ENCODE measurements around the gene ATRAID. TPM values are rescaled to one million over a fixed set of nuclear protein-coding genes. Genes with fewer than 3 reads are reported as not detected.

ATRAID gene
- total RNA-seq, 2 donors from 2014 or later: 59.3 to 59.9 TPM

DNA sequence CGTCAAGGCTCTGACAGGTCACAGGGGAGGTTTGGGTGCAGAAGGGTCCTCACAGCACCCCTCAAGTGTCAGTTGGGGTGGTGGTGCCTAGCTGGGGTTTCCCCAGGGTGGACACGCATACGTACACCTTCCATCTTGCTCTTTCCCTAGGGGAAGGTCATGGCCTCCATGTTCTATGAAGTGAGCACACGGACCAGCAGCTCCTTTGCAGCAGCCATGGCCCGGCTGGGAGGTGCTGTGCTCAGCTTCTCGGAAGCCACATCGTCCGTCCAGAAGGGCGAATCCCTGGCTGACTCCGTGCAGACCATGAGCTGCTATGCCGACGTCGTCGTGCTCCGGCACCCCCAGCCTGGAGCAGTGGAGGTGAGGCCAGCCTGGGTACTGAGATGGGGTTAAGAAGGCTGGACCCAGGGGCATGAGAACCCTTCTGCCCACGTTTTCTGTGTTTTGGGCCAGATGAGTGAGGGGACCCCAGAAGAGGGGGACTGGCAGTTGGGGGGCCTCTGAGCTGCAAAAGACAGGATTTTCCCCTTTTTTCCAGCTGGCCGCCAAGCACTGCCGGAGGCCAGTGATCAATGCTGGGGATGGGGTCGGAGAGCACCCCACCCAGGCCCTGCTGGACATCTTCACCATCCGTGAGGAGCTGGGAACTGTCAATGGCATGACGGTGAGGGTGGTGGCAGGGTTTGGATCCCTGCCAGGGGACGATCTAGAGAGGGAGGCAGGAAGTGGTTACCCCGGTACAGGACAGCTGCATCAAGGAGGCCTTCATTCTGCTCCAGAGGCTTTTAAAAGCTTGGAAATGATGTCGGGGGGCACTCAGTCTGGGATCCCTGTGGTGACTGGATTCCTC, 30.1 kb downstream of the ATRAID start:
- no peak for ATAC-seq
- DNase-seq (ENCODE audit: low spot score): peak; percentile 52

DNA sequence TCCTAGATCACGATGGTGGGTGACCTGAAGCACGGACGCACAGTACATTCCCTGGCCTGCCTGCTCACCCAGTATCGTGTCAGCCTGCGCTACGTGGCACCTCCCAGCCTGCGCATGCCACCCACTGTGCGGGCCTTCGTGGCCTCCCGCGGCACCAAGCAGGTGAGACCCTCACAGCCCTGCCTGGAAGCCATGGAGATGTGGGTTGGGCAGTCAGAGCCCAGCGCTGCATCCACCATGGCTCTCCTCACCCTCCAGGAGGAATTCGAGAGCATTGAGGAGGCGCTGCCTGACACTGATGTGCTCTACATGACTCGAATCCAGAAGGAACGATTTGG, 30.7 kb downstream of the ATRAID start:
- no peak overlapping the region for H3K4me3 Mint-ChIP-seq
- no peaks in the 10 kb centered on the region for H3K4me1 Mint-ChIP-seq (ENCODE audit: low read depth in 2 of 2)
- ATAC-seq (no peak), DNase-seq (ENCODE audit: low spot score) (peak; percentile 25)
- H3K27me3 Mint-ChIP-seq: peaks cover 0 to 2% of the 10 kb centered on the region in 2 donors
- H3K36me3 Mint-ChIP-seq: no peaks in the 10 kb centered on the region
- H3K9me3 Mint-ChIP-seq: no peaks in the 10 kb centered on the region
- no peak overlapping the region for H3K27ac Mint-ChIP-seq

More for the DNA sequence above, 30.1 kb downstream of the ATRAID start:
- Mint-ChIP-seq H3K9me3 (no peaks in the 10 kb centered on the region), H3K27ac (no peak overlapping the region), H3K27me3 (no peaks in the 10 kb centered on the region), H3K4me1 (ENCODE audit: low read depth in 2 of 2) (no peaks in the 10 kb centered on the region), H3K36me3 (peaks cover 5% of the 10 kb centered on the region), H3K4me3 (no peak overlapping the region)

DNA sequence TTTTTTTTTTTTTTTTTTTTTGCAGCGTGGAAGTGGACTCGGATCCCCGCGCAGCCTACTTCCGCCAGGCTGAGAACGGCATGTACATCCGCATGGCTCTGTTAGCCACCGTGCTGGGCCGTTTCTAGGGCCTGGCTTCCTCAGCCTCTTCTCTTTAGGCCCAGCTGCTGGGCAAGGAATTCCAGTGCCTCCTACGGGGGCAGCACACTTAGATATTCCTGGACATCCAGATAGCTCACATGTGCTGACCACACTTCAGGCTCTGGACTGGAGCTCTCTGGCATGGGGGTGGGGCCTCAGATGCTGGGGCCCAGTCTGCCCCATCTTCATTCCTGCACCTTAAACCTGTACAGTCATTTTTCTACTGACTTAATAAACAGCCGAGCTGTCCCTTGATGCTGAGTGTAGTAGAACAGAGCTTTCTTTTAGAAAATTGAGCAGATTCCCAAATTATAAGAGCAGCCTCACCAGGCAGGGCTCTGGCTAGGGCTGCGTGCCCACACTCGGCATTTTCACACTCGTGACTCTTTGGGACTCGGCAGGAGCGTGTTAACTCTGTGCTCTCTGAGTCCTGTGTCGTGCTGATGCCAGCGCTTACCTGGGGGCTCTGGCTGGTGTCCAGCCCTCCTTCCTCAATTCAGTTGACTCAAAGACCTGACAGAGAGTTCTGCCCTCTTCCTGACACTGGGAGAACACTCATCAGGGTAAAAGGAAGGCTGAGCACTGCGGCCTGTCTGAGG, 31.7 kb downstream of the ATRAID start:
- H3K27ac Mint-ChIP-seq: no peak overlapping the region
- no peaks in the 10 kb centered on the region for H3K36me3 Mint-ChIP-seq

DNA sequence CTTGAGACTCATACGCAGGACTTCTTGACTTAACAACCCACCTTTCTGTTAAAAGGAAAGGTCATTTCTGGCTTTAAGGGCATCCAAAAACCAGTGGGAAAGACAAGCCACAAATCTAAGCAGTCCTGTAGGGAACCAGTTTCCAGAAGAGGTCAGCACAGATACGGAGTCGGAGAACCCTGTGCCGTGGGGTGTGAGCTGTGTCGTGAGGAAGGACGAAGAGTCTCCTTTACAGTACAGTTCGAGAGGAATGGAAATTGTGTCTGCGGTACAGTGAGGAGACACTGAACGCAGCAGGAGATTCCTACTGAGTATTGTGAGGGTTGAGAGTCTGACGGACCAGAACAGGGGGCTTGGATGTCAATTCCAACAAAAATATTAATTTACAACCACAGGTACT, 33.3 kb downstream of the ATRAID start:
- H3K4me1 Mint-ChIP-seq (ENCODE audit: low read depth in 2 of 2): no peaks in the 10 kb centered on the region
- no peaks in the 10 kb centered on the region for H3K9me3 Mint-ChIP-seq
- ATAC-seq (no peak), DNase-seq (ENCODE audit: low spot score) (no peak)
- no peak overlapping the region for H3K27ac Mint-ChIP-seq
- no peak overlapping the region for H3K4me3 Mint-ChIP-seq
- H3K36me3 Mint-ChIP-seq: no peaks in the 10 kb centered on the region
- peaks cover 4 to 13% of the 10 kb centered on the region in 2 donors for H3K27me3 Mint-ChIP-seq

More for the DNA sequence above, 31.7 kb downstream of the ATRAID start:
- Mint-ChIP-seq H3K4me1 (ENCODE audit: low read depth in 2 of 2) (no peaks in the 10 kb centered on the region), H3K27me3 (peaks cover 2 to 8% of the 10 kb centered on the region in 2 donors), H3K4me3 (no peak overlapping the region), H3K9me3 (no peaks in the 10 kb centered on the region)
- DNase-seq (ENCODE audit: low spot score) (no peak), ATAC-seq (peak in 1 of 2 donors; percentile 8)

DNA sequence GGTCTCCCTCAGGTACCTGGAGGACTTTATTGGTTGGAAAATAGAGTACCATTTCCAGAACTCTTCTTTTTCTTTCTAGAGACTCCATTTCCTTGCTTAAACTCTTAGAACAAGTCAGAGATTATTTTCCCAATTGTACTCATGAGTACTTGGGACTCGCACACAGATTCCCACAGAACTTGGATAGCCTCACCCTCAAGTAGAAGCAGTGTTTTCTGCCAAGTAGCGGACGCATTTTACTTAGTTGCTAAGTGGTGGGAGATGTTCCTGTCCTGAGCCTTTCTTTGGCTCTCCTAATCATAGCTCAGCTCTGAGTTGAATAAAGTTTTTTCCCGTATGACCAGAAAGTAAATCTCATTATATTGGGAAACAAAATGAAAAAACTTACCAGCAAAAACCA, 33.8 kb downstream of the ATRAID start:
- Mint-ChIP-seq H3K27me3 (peaks cover 4 to 13% of the 10 kb centered on the region in 2 donors), H3K4me3 (no peak overlapping the region), H3K36me3 (no peaks in the 10 kb centered on the region), H3K9me3 (no peaks in the 10 kb centered on the region), H3K4me1 (ENCODE audit: low read depth in 2 of 2) (no peaks in the 10 kb centered on the region), H3K27ac (no peak overlapping the region)
- DNase-seq (ENCODE audit: low spot score): no peak
- ATAC-seq: no peak

DNA sequence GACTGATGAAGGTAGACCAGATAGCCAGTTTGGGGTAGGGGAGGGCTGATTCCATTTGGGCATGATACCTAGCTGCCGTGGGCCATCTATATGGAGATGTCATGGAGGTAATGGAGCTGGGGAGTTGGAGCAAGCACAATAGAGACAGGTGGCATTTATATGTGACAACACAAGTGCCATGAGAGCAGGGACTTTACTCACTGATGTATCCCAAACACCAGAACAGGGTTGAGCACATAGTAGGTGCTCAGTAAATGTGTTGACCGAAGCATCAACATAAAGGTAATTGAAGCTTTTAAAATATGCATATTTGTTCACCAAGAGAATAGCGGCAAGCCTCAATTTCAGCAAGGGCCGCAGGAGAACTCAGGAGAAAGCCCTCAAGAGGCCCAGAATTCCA, 36.1 kb downstream of the ATRAID start:
- Mint-ChIP-seq H3K36me3 (no peaks in the 10 kb centered on the region), H3K9me3 (no peaks in the 10 kb centered on the region), H3K4me1 (ENCODE audit: low read depth in 2 of 2) (no peaks in the 10 kb centered on the region), H3K27me3 (peaks cover 11 to 20% of the 10 kb centered on the region in 2 donors), H3K4me3 (no peak overlapping the region), H3K27ac (no peak overlapping the region)
- DNase-seq (ENCODE audit: low spot score): peak; percentile 45
- ATAC-seq: no peak

DNA sequence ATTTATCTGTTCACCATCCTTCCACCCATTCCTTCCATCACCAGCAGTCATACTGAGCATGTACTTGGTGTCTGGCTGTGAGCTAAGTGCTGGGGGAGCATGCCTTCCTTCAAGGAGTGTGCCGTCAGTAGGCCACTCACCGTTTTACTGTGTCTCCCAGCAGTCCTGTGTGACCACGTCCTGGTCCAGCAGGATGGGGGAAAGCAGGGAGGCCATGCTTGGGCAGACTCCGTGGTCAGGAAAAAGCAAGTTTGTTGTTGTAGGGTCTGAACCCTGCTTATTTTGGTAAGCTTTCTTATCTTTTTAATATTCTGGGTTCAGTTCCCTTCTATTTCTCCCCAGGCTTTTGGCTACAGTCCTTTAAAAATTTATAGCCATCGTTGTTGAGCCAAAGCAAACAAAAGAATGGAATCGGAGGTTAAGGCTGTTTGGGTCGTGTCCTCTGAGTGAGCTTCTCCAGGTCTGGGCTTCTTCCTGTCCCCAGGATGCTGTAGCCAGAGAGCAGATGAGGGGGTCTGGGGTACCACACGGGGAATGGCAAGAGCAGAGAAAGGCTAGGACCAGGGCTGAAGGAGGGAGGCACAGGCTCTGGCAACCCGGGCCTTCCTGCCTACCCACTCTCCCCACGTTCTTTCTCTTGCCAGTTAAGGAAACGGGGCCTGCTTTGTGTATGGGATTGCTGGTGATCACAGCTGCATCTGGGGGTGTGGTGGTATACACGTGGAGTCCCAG, 37.5 kb downstream of the ATRAID start:
- Mint-ChIP-seq H3K4me3 (no peak overlapping the region), H3K36me3 (no peaks in the 10 kb centered on the region), H3K4me1 (ENCODE audit: low read depth in 2 of 2) (no peaks in the 10 kb centered on the region), H3K27ac (no peak overlapping the region), H3K9me3 (no peaks in the 10 kb centered on the region), H3K27me3 (peaks cover 11 to 20% of the 10 kb centered on the region in 2 donors)
- ATAC-seq: peak in 1 of 2 donors; percentile 17
- peak; percentile 38 for DNase-seq (ENCODE audit: low spot score)

DNA sequence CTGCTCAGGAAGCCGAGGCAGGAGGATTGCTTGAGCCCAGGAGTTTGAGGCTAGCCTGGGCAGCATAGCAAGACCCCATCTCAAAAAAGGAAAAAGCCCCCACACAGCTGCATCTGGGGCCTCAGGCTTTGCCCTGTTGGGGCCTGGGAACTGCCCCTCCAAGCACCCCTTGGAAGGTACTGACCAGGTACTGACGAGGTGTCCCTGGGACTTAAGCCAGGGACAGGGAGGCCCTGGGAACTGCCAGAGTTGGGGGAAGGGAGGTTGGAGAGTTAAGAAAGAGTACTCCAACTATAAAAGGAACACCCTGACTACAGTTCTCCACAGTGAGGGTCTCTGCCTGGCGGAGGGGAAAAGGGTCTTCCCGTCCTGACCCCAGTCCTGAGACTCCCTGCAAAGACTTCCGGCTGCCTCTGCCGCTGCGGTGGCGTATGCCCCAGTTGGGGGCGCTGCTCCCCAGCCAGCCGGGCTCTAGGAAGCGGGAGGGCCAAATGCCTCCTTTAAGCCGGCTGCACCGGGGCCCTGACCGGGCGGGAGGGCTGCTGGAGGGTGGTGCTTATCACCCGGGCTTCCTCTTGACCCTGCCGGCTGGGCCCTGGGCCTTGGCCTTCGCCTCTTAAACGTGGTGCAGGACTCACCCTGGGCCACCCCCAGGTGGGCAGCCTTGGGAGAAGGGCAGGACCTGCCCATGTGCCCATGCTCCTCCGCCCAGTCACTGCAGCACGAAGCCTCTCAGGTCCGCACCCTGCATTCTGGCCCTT, 38.2 kb downstream of the ATRAID start:
- peaks cover 11 to 20% of the 10 kb centered on the region in 2 donors for H3K27me3 Mint-ChIP-seq
- DNase-seq (ENCODE audit: low spot score) (peak; percentile 60), ATAC-seq (peak; percentile 63 to 67)
- no peaks in the 10 kb centered on the region for H3K4me1 Mint-ChIP-seq (ENCODE audit: low read depth in 2 of 2)
- no peaks in the 10 kb centered on the region for H3K9me3 Mint-ChIP-seq
- H3K4me3 Mint-ChIP-seq: no peak overlapping the region
- no peaks in the 10 kb centered on the region for H3K36me3 Mint-ChIP-seq
- no peak overlapping the region for H3K27ac Mint-ChIP-seq

DNA sequence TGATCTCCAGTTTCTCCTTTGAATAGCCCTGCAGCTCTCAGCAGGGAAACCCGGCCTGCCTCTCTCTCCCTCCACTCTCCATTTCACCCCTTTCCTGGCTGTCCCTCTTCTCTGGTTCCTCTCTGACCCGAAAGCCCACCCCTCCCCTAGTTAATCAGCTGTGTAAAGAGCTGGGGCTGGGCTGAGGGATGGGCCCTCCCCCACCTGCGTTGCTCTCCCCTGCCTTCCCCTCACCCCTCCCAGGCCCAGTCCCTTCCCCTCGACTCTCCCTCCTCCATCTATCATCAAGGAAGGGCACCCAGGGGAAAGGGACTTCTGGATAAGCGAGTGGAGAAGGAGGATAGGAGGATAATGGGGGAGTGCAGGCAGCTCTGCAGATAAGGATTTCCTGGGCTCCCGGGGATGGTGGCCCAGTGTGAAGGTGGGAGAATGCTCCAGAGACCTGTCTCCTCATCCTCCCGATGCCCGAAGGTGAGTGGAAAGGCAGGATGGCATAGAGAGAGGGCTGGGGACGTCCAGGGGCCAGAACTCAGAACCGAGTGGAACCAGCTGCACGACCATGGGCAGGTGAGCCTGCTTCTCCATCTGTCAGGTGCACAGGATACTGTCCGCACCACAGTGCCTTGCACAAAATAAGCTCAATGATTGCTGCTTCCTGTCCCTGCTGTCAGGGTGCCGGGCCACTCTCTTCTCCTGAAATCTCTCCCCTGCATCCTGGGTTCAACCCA, 39.0 kb downstream of the ATRAID start:
- Mint-ChIP-seq H3K9me3 (no peaks in the 10 kb centered on the region), H3K4me1 (ENCODE audit: low read depth in 2 of 2) (no peaks in the 10 kb centered on the region), H3K36me3 (no peaks in the 10 kb centered on the region), H3K27ac (no peak overlapping the region), H3K27me3 (peaks cover 11 to 26% of the 10 kb centered on the region in 2 donors), H3K4me3 (no peak overlapping the region)
- peak; percentile 45 for DNase-seq (ENCODE audit: low spot score)
- ATAC-seq: no peak

DNA sequence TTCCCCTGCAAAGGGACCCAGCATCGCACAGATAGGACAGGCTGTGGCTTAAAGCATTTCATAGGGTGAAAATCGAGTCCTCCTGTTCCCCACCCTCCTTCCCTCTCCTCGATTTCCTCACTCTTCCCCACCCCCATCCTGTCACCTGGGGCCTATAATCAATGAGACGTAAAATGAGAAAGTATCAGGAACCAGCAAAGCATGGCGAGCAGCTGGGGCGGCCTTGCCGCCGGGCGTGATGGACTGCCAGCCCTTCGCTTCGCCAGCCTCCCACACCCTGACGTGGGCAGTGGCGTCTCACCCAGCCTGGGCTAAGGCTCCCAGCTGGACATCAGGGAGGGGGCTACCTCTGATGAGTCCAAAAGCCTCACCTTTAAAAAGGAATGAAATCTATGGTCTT, 39.9 kb downstream of the ATRAID start:
- no peak for ATAC-seq
- Mint-ChIP-seq H3K4me1 (ENCODE audit: low read depth in 2 of 2) (no peaks in the 10 kb centered on the region), H3K36me3 (no peaks in the 10 kb centered on the region), H3K4me3 (no peak overlapping the region), H3K9me3 (no peaks in the 10 kb centered on the region), H3K27ac (no peak overlapping the region), H3K27me3 (peaks cover 18 to 35% of the 10 kb centered on the region in 2 donors)
- DNase-seq (ENCODE audit: low spot score): peak; percentile 58

DNA sequence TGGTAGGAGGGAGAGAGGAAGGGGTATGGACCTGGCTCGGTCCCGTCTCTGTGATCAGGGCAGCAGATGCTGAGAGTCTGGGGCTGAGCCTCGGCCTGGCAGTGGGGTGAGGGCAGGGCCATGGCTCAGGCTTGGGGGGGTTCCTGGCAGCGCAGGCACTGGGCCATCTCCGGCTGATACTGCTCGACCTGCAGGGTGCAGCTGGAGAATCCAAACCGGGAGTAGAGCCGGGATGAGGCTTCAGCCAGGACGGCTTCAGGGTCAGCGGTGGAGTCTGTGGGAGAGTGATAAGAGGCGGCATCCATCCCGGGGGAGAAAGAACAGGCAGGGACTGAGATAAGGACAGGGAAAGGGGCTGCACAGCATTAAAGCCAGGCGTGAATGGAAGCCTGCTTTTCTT, 43.3 kb downstream of the ATRAID start:
- Mint-ChIP-seq H3K27ac (no peak overlapping the region), H3K4me3 (no peak overlapping the region), H3K27me3 (peaks cover 27 to 37% of the 10 kb centered on the region in 2 donors), H3K36me3 (no peaks in the 10 kb centered on the region), H3K4me1 (ENCODE audit: low read depth in 2 of 2) (no peaks in the 10 kb centered on the region), H3K9me3 (no peaks in the 10 kb centered on the region)
- DNase-seq (ENCODE audit: low spot score) (no peak), ATAC-seq (peak in 1 of 2 donors; percentile 29)

DNA sequence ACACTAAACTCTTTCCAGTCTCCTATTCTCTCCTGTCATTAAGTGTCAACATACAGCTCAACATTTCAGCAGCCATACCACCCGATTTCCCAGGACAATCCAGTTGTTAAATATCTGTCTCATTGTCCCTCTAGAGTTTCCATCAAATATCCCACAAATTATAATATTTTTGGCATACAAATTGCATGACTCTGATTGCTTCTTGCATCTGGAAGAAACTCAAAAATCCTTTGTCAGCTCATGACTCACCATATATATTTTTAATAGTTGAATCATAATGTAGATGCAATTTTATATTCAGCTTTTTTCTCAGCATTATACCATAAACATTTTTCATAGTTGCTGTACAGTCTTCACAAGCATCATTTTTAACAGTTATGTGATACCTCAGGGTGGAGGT, 43.8 kb downstream of the ATRAID start:
- no peak for DNase-seq (ENCODE audit: low spot score)
- peaks cover 31 to 42% of the 10 kb centered on the region in 2 donors for H3K27me3 Mint-ChIP-seq

More for the DNA sequence above, 43.8 kb downstream of the ATRAID start:
- ATAC-seq: no peak
- H3K9me3 Mint-ChIP-seq: no peaks in the 10 kb centered on the region
- no peak overlapping the region for H3K4me3 Mint-ChIP-seq
- H3K27ac Mint-ChIP-seq: no peak overlapping the region
- peaks cover 0 to 2% of the 10 kb centered on the region in 2 donors for H3K4me1 Mint-ChIP-seq (ENCODE audit: low read depth in 2 of 2)
- no peaks in the 10 kb centered on the region for H3K36me3 Mint-ChIP-seq
